Gastrocnemius medialis (tissue), 4 donors: ENCODE data around the gene TTC23. TPM values are rescaled to one million over a fixed set of nuclear protein-coding genes. Genes with fewer than 3 reads are reported as not detected.

ENCODE experiments used
- ATAC-seq, 2 donors: fragments of 150-250 bp; one replicate each; pipeline ENCODE4 v1.9.1; 2016
- DNase-seq, 2 donors: peaks; one replicate each; pipeline ENCODE4 v3.0.0-alpha.2; 2019
- H3K27ac ChIP-seq, 4 donors: fragments of 200-600 bp; sonication (generic); 1 replicate in 1 of 4; 2 replicates in 3 of 4; pipeline ENCODE4 v1.5.1; 2016 to 2018; ENCODE audit warnings: mild to moderate bottlenecking in 2 of 4, moderate library complexity in 1 of 4
- H3K27me3 ChIP-seq, 3 donors: fragments of 200-600 bp; sonication (generic) in 2 of 3; 1 replicate in 1 of 3; 2 replicates in 2 of 3; pipeline versions ENCODE4 v1.5.1 to v1.6.0; 2016 to 2019; ENCODE audit warnings: mild to moderate bottlenecking in 1 of 3, moderate library complexity in 1 of 3
- H3K36me3 ChIP-seq, 2 donors: fragments of 200-600 bp; sonication (generic) in 1 of 2; one replicate each; pipeline ENCODE4 v1.5.1; 2017 to 2018
- H3K4me1 ChIP-seq, 2 donors: fragments of 200-600 bp; sonication (generic) in 1 of 2; one replicate each; pipeline ENCODE4 v1.5.1; 2016 to 2017; ENCODE audit warnings: mild to moderate bottlenecking in 2 of 2
- H3K4me3 ChIP-seq, 4 donors: fragments of 200-600 bp; sonication (generic) in 3 of 4; 1 replicate in 1 of 4; 2 replicates in 3 of 4; pipeline ENCODE4 v1.5.1; 2016 to 2019; ENCODE audit warnings: mild to moderate bottlenecking in 2 of 4
- H3K9me3 ChIP-seq, 3 donors: fragments of 200-600 bp; sonication (generic) in 2 of 3; 1 replicate in 1 of 3; 2 replicates in 2 of 3; pipeline ENCODE4 v1.5.1; 2016 to 2019
- POLR2A ChIP-seq, 2 donors: fragments of 450-650 bp; IDR thresholded peaks; one replicate each; pipeline ENCODE4 v1.6.1; 2017; ENCODE audit warnings: antibody characterized with exemption in 2 of 2, mild to moderate bottlenecking in 2 of 2, moderate library complexity in 2 of 2
- in situ Hi-C, 4 donors: fragments of 200-750 bp; cut with MboI; loops; one replicate each; pipeline versions ENCODE4 v1.15.0 to v1.8.0; 2017; ENCODE audit warnings: low sequenced_read_pairs in 4 of 4
- intact Hi-C: fragments of 100-400 bp; cut with DNase I; formaldehyde crosslinking; loops from one replicate; pipeline ENCODE4 v1.15.1; 2023; ENCODE audit warnings: low total_unique reads
- total RNA-seq, 4 donors: library from RNA; depleted of rRNA; stranded (reverse); fragments of >200 nt; gene quantifications; one replicate each; pipeline versions ENCODE4 v1.1.0 to v1.2.3, GENCODE V29; 2016
- TF ChIP-seq, protein P1 (sequence below), 5 experiments: fragments of 450-650 bp in 3 of 5; fragments of 200-600 bp in 2 of 5; sonication (generic) in 2 of 5; IDR thresholded peaks in 4 of 5; conservative IDR thresholded peaks in 1 of 5; 1 replicate in 4 of 5; 2 replicates in 1 of 5; pipeline ENCODE4 v1.5.1; 2016 to 2019; ENCODE audit warnings: antibody characterized with exemption in 5 of 5, mild to moderate bottlenecking in 3 of 5, moderate library complexity in 3 of 5

Gene TTC23
- total RNA-seq, 4 donors from 2014 or later: 5.6 to 9.9 (median 7.7) TPM

DNA sequence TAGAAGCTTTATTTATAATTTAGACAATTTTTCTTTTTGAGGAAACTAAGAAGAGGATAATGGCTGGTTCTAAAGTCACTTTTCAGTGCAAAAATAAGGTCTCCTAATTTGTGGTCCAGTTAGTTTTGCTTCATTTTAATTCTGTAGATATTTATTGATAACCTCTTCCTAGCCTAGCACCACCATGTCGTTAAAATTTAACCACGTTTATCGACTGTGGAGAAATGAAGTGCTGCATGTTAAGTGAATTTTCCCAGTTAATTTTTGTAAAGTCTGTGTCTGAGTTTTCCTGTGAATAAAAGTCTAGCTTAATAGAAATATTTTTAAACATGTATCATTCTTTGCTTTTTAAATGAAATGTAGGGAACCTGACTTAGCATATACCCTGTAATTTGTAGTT lies 18.6 kb upstream of the TTC23 start:
- ATAC-seq: no peak
- Histone ChIP-seq H3K27ac (no peak overlapping the region), H3K36me3 (no peaks in the 10 kb centered on the region), H3K4me1 (no peaks in the 10 kb centered on the region), H3K4me3 (no peak overlapping the region), H3K9me3 (no peaks in the 10 kb centered on the region), H3K27me3 (no peaks in the 10 kb centered on the region)
- DNase-seq: no peak
- in situ Hi-C loops: no loop called here
- intact Hi-C loops: no loop called here
- no peak for TF ChIP-seq POLR2A (IDR thresholded peaks at IDR 0.05)
- TF ChIP-seq, protein P1, sequence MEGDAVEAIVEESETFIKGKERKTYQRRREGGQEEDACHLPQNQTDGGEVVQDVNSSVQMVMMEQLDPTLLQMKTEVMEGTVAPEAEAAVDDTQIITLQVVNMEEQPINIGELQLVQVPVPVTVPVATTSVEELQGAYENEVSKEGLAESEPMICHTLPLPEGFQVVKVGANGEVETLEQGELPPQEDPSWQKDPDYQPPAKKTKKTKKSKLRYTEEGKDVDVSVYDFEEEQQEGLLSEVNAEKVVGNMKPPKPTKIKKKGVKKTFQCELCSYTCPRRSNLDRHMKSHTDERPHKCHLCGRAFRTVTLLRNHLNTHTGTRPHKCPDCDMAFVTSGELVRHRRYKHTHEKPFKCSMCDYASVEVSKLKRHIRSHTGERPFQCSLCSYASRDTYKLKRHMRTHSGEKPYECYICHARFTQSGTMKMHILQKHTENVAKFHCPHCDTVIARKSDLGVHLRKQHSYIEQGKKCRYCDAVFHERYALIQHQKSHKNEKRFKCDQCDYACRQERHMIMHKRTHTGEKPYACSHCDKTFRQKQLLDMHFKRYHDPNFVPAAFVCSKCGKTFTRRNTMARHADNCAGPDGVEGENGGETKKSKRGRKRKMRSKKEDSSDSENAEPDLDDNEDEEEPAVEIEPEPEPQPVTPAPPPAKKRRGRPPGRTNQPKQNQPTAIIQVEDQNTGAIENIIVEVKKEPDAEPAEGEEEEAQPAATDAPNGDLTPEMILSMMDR (IDR thresholded peaks at IDR 0.05 in 4 of 5, conservative IDR thresholded peaks at IDR 0.05 in 1 of 5): no peak

DNA sequence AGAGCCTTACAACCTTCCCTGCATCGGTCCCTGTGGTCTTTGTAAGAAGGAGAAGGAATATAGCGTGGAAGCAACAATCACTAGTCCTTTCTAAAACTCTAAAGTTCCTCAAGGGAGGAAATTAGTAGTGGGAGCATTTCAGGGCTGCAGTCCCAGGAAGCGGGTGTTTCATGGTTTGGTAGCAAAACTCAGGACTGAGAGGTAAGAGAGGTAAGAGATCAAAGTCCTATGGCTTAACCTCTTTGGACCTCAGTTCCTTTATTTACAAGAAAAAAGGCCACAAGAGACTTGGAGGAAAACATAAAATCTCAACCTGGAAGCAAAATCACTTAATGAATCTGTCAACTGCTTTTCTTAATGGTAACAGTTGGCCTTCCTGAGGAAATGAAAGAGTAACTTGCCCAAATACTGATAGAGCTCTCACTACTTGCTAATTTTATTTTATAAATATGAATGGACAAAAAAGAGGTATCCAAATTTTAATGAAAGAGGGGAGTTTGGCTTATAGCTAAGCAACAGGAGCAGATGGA lies 16.2 kb upstream of the TTC23 start:
- DNase-seq (no peak), ATAC-seq (no peak)
- in situ Hi-C loops (no loop called here), intact Hi-C loops (no loop called here)
- Histone ChIP-seq H3K9me3 (no peaks in the 10 kb centered on the region), H3K4me3 (no peak overlapping the region), H3K4me1 (no peaks in the 10 kb centered on the region), H3K27ac (no peak overlapping the region), H3K36me3 (no peaks in the 10 kb centered on the region), H3K27me3 (no peaks in the 10 kb centered on the region)
- TF ChIP-seq, protein P1 (IDR thresholded peaks at IDR 0.05 in 4 of 5, conservative IDR thresholded peaks at IDR 0.05 in 1 of 5): no peak
- TF ChIP-seq POLR2A (IDR thresholded peaks at IDR 0.05): no peak

DNA sequence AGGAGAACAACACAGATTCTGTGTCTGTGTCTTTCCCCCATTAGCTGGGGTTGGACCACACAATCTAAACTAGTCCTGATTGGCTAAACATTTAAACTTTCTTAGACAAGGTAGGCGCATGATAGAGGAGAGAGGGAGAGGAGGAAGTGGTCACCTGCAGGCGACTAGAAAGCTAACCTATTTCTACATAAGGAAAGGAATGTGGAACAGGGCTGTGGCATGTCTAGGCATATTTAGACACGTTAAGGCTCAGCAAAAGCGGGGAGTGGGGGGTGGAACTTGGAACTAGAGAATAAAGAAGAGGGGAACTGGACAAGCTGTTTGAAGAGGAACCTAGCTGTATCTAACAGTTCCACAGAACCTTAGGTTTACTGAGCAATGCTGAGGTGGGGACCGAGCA lies 14.7 kb upstream of the TTC23 start:
- H3K9me3 ChIP-seq: no peaks in the 10 kb centered on the region
- no peak for DNase-seq
- H3K4me3 ChIP-seq: no peak overlapping the region
- intact Hi-C loops (no loop called here), in situ Hi-C loops (no loop called here)
- H3K36me3 ChIP-seq: no peaks in the 10 kb centered on the region
- no peak for ATAC-seq
- no peaks in the 10 kb centered on the region for H3K27me3 ChIP-seq
- no peak overlapping the region for H3K27ac ChIP-seq
- H3K4me1 ChIP-seq: no peaks in the 10 kb centered on the region
- TF ChIP-seq, protein P1 (IDR thresholded peaks at IDR 0.05 in 4 of 5, conservative IDR thresholded peaks at IDR 0.05 in 1 of 5): no peak
- TF ChIP-seq POLR2A (IDR thresholded peaks at IDR 0.05): no peak

DNA sequence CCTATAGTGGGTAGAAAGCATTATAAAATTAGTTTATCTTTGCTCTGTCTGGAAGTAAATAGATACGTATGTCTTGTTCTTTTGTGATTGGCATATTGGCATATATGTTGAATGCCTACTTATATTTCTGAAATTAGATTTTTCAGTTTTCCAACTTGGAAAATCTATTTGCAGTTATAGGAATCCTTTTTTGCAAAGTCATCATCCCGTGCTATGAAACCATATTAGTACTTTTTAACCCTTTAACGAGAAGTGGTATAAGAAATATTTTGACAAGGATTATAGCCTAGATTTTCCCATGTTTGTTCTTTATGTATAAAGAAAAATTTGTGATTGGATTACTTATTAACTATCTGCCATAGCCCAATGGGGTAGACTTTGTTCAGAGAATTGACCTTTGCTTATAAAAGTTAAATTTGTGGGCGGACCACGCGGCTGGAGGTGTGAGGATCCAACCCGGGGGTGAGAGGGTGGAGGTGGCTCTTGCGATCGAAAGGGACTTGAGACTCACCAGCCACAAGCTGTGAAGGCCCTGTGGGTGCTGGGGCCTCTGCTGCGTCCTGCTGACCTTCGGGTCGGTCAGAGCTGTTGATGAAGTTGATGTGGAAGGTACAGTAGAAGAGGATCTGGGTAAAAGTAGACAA lies 7.8 kb upstream of the TTC23 start:
- in situ Hi-C loops: no loop called here
- no peak for DNase-seq

More for the DNA sequence above, 7.8 kb upstream of the TTC23 start:
- intact Hi-C loops: loop anchor here (10.0 kb wide), 1 partner anchor 668 kb away; no protein-coding TSS in a partner anchor
- TF ChIP-seq POLR2A (IDR thresholded peaks at IDR 0.05): no peak
- TF ChIP-seq, protein P1 (IDR thresholded peaks at IDR 0.05 in 4 of 5, conservative IDR thresholded peaks at IDR 0.05 in 1 of 5): no peak
- H3K36me3 ChIP-seq: peaks cover 0 to 17% of the 10 kb centered on the region in 2 donors
- H3K27ac ChIP-seq: no peak overlapping the region
- ATAC-seq: no peak
- no peaks in the 10 kb centered on the region for H3K9me3 ChIP-seq
- H3K4me3 ChIP-seq: no peak overlapping the region
- H3K4me1 ChIP-seq: peaks cover 2 to 13% of the 10 kb centered on the region in 2 donors
- no peaks in the 10 kb centered on the region for H3K27me3 ChIP-seq
